ENCODE results near the gene HTT-AS. TPM values are rescaled to one million over a fixed set of nuclear protein-coding genes. Genes with fewer than 3 reads are reported as not detected.

Gene HTT-AS
- total and polyA plus RNA-seq, 8 donors, result not detected

GRCh38 chr4:3047464-3048286, 26.7 kb downstream of the HTT-AS start:
- peak; percentile 76 to 82 for DNase-seq
- Histone ChIP-seq H3K36me3 (no peaks in the 10 kb centered on the region), H3K4me1 (peaks cover 7 to 24% (median 11%) of the 10 kb centered on the region in 4 donors), H3K4me3 (peak overlapping the region; percentile 29 to 45 (median 41)), H3K27ac (peak overlapping the region in 4 of 5 donors; percentile 9 to 64 (median 41)), H3K9me3 (no peaks in the 10 kb centered on the region), H3K27me3 (peaks cover 0 to 3% (median 0%) of the 10 kb centered on the region in 3 donors)
- WGBS, 5 donors, result 30 to 43% (median 39%) methylated on average over 19 to 20 of the region's 20 CpGs
- intact Hi-C loops (cut with DNase I; ENCODE audit: low total_unique reads), result no loop called here
- no peak for TF ChIP-seq EP300 (IDR thresholded peaks at IDR 0.05)
- no peak for TF ChIP-seq POLR2AphosphoS5 (IDR thresholded peaks at IDR 0.05)
- TF ChIP-seq POLR2A (IDR thresholded peaks at IDR 0.05), result no peak
- peak in 5 of 7 experiments; percentile 38 to 77 (median 62) for TF ChIP-seq CTCF (IDR thresholded peaks at IDR 0.05)

- no peak overlapping the region for H3K4me3 ChIP-seq
- H3K36me3 ChIP-seq, result no peaks in the 10 kb centered on the region
- peaks cover 0 to 14% (median 0%) of the 10 kb centered on the region in 3 donors for H3K27me3 ChIP-seq
- H3K27ac ChIP-seq, result no peak overlapping the region
- peaks cover 18 to 34% (median 22%) of the 10 kb centered on the region in 4 donors for H3K4me1 ChIP-seq
- WGBS, 5 donors, result 82 to 86% (median 84%) methylated on average over 4 of the region's 4 CpGs
- intact Hi-C loops (cut with DNase I; ENCODE audit: low total_unique reads), result no loop called here
- no peaks in the 10 kb centered on the region for H3K9me3 ChIP-seq
- TF ChIP-seq POLR2AphosphoS5 (IDR thresholded peaks at IDR 0.05), result no peak
- TF ChIP-seq CTCF (IDR thresholded peaks at IDR 0.05), result no peak
- no peak for TF ChIP-seq POLR2A (IDR thresholded peaks at IDR 0.05)
- no peak for TF ChIP-seq EP300 (IDR thresholded peaks at IDR 0.05)
- no peak for DNase-seq
Observed at GRCh38 chr4:3046623-3047022, 27.7 kb downstream of the HTT-AS start.

- intact Hi-C loops (cut with DNase I; ENCODE audit: low total_unique reads), result no loop called here
- Histone ChIP-seq H3K9me3 (no peaks in the 10 kb centered on the region), H3K4me1 (peaks cover 18 to 39% (median 26%) of the 10 kb centered on the region in 4 donors), H3K36me3 (no peaks in the 10 kb centered on the region), H3K27ac (peak overlapping the region in 1 of 5 donors; percentile 35), H3K27me3 (peaks cover 0 to 19% (median 0%) of the 10 kb centered on the region in 3 donors), H3K4me3 (no peak overlapping the region)
- no peak for DNase-seq
- TF ChIP-seq CTCF (IDR thresholded peaks at IDR 0.05), result no peak
- no peak for TF ChIP-seq POLR2A (IDR thresholded peaks at IDR 0.05)
- TF ChIP-seq POLR2AphosphoS5 (IDR thresholded peaks at IDR 0.05), result no peak
- no peak for TF ChIP-seq EP300 (IDR thresholded peaks at IDR 0.05)
- WGBS, 5 donors, result 78 to 84% (median 82%) methylated on average over 7 of the region's 7 CpGs
Observed at GRCh38 chr4:3046162-3046561, 28.2 kb downstream of the HTT-AS start.

GRCh38 chr4:3044870-3045819, 29.2 kb downstream of the HTT-AS start:
- Histone ChIP-seq H3K36me3 (no peaks in the 10 kb centered on the region), H3K9me3 (no peaks in the 10 kb centered on the region), H3K27ac (peak overlapping the region in 1 of 5 donors; percentile 35), H3K4me1 (peaks cover 18 to 45% (median 29%) of the 10 kb centered on the region in 4 donors), H3K4me3 (no peak overlapping the region), H3K27me3 (peaks cover 0 to 27% (median 0%) of the 10 kb centered on the region in 3 donors)
- 68 to 82% (median 74%) methylated on average over 20 to 22 of the region's 22 CpGs for WGBS, 5 donors
- intact Hi-C loops (cut with DNase I; ENCODE audit: low total_unique reads), result no loop called here
- DNase-seq, result peak; percentile 56 to 64
- TF ChIP-seq POLR2A (IDR thresholded peaks at IDR 0.05), result no peak
- TF ChIP-seq POLR2AphosphoS5 (IDR thresholded peaks at IDR 0.05), result peak in 1 of 3 donors; percentile 21

All from stomach (tissue), 9 donors.